Stimulated activated CD4-positive, alpha-beta T cell treated with anti-CD3 and anti-CD28 coated beads, Interleukin-15, amount 100 ng/mL, for 48 hours (primary cell): ENCODE data around the gene GPN2.

Experiments used
- DNase-seq, 2 donors: peaks; one replicate each; pipeline ENCODE4 v3.0.0-alpha.2; 2020; ENCODE audit warnings: low read depth in 2 of 2

The GPN2 gene

GRCh38 chr1:26889551-26890466 is at the start of gene GPN2:
Gene GPN2 (minus strand): TSS chr1:26890283. CDS start chr1:26890096, 187 bp downstream.
- peak; percentile 60 to 67 for DNase-seq

- DNase-seq = no peak
Measured at GRCh38 chr1:26938659-26939025, 48.6 kb upstream of the GPN2 start.

GRCh38 chr1:26938004-26938658 is 48.0 kb upstream of the GPN2 start:
- DNase-seq = no peak

- DNase-seq = no peak
Measured at GRCh38 chr1:26936823-26937222, 46.7 kb upstream of the GPN2 start.

GRCh38 chr1:26932531-26932930 is 42.4 kb upstream of the GPN2 start:
- DNase-seq = no peak

GRCh38 chr1:26923711-26924110 is 33.6 kb upstream of the GPN2 start:
- DNase-seq = no peak

GRCh38 chr1:26922901-26923300 is 32.8 kb upstream of the GPN2 start:
- DNase-seq = no peak

GRCh38 chr1:26922431-26922729 is 32.3 kb upstream of the GPN2 start:
- no peak for DNase-seq

GRCh38 chr1:26921540-26922430 is 31.7 kb upstream of the GPN2 start, which contains the start of gene NUDC:
Gene NUDC (plus strand): TSS chr1:26921743. CDS start chr1:26921849, 106 bp downstream.
- DNase-seq = peak; percentile 93 to 95

- DNase-seq = no peak
Measured at GRCh38 chr1:26921126-26921539, 31.1 kb upstream of the GPN2 start.

GRCh38 chr1:26915204-26915842 is 25.2 kb upstream of the GPN2 start:
- DNase-seq = no peak

GRCh38 chr1:26913754-26914619 is 23.9 kb upstream of the GPN2 start, which contains the start of gene NR0B2:
Gene NR0B2 (minus strand): TSS chr1:26913975. CDS start chr1:26913940, 35 bp downstream.
- no peak for DNase-seq

GRCh38 chr1:26913389-26913753 is 23.3 kb upstream of the GPN2 start:
- DNase-seq = no peak

- no peak for DNase-seq
Measured at GRCh38 chr1:26912147-26912490, 22.0 kb upstream of the GPN2 start.

- DNase-seq = no peak
Measured at GRCh38 chr1:26911399-26912146, 21.5 kb upstream of the GPN2 start.

- no peak for DNase-seq
Measured at GRCh38 chr1:26910343-26911160, 20.5 kb upstream of the GPN2 start.

- DNase-seq = no peak
Measured at GRCh38 chr1:26909951-26910342, 19.9 kb upstream of the GPN2 start.

- no peak for DNase-seq
Measured at GRCh38 chr1:26907071-26907917, 17.2 kb upstream of the GPN2 start.
